Neural progenitor cell (in vitro differentiated cells): ENCODE data around the gene VPS41. TPM values are rescaled to one million over a fixed set of nuclear protein-coding genes. Genes with fewer than 3 reads are reported as not detected.

Experiments used
- DNase-seq: peaks from one replicate; pipeline ENCODE4 v3.0.0-alpha.2; 2016; ENCODE audit warnings: low spot score
- H2AFZ ChIP-seq: fragments of 200-600 bp; sonication (generic); replicated peaks from 2 replicates; pipeline ENCODE4 v1.6.1; 2016; ENCODE audit warnings: antibody characterized with exemption
- H3F3A ChIP-seq: fragments of 200-600 bp; sonication (generic); 2 replicates; pipeline ENCODE4 v1.6.1; 2016; ENCODE audit warnings: antibody characterized with exemption, low read depth
- H3K27ac ChIP-seq: fragments of 200-600 bp; sonication (generic); 2 replicates; pipeline ENCODE4 v1.5.1; 2016; ENCODE audit warnings: mild to moderate bottlenecking
- H3K27me3 ChIP-seq: fragments of 200-600 bp; sonication (generic); 2 replicates; pipeline ENCODE4 v1.6.1; 2016; ENCODE audit warnings: mild to moderate bottlenecking, moderate library complexity
- H3K36me3 ChIP-seq: fragments of 200-600 bp; sonication (generic); 2 replicates; pipeline ENCODE4 v1.5.1; 2016
- H3K4me1 ChIP-seq: fragments of 200-600 bp; sonication (generic); 2 replicates; pipeline ENCODE4 v1.6.1; 2016; ENCODE audit warnings: mixed run types
- H3K4me2 ChIP-seq: fragments of 200-600 bp; sonication (generic); 2 replicates; pipeline ENCODE4 v1.6.1; 2016
- H3K4me3 ChIP-seq: fragments of 200-600 bp; sonication (generic); 2 replicates; pipeline ENCODE4 v1.5.1; 2016
- H3K79me2 ChIP-seq: fragments of 200-600 bp; sonication (generic); 2 replicates; pipeline ENCODE4 v1.6.1; 2016; ENCODE audit warnings: low read depth
- H3K9ac ChIP-seq: fragments of 200-600 bp; sonication (generic); 2 replicates; pipeline ENCODE4 v1.6.1; 2016
- H3K9me3 ChIP-seq: fragments of 200-600 bp; sonication (generic); 2 replicates; pipeline ENCODE4 v1.5.1; 2016; ENCODE audit warnings: low read depth
- H4K20me1 ChIP-seq: fragments of 200-600 bp; sonication (generic); 2 replicates; pipeline ENCODE4 v1.6.1; 2016; ENCODE audit warnings: low read depth
- H3K27ac Mint-ChIP-seq: 3 replicates; pipeline ENCODE4 v1.8.0; 2021; ENCODE audit warnings: mixed read lengths
- H3K27me3 Mint-ChIP-seq: 2 replicates; pipeline ENCODE4 v1.8.0; 2022; ENCODE audit warnings: low read depth, mild to moderate bottlenecking, inconsistent platforms, moderate library complexity, mixed read lengths; ENCODE audit not compliant: insufficient read depth
- H3K36me3 Mint-ChIP-seq: 3 replicates; pipeline ENCODE4 v1.8.0; 2021; ENCODE audit warnings: mixed read lengths
- H3K4me1 Mint-ChIP-seq: 3 replicates; pipeline ENCODE4 v1.8.0; 2021; ENCODE audit warnings: mixed read lengths
- H3K4me3 Mint-ChIP-seq: 3 replicates; pipeline ENCODE4 v1.8.0; 2021; ENCODE audit warnings: mild to moderate bottlenecking, moderate library complexity, mixed read lengths
- H3K9me3 Mint-ChIP-seq: 3 replicates; pipeline ENCODE4 v1.8.0; 2020; ENCODE audit warnings: mixed read lengths
- EZH2 ChIP-seq: fragments of 200-600 bp; sonication (generic); IDR thresholded peaks from 2 replicates; pipeline ENCODE4 v1.6.1; 2017; ENCODE audit warnings: antibody characterized with exemption, mild to moderate bottlenecking, moderate library complexity
- EZH2phosphoT487 ChIP-seq: fragments of 200-600 bp; sonication (generic); IDR thresholded peaks from 2 replicates; pipeline ENCODE4 v1.6.1; 2017; ENCODE audit warnings: antibody characterized with exemption
- total RNA-seq: library from RNA; depleted of rRNA; stranded (reverse); fragments of >200 nt; gene quantifications from 2 replicates; pipeline ENCODE4 v1.2.3, GENCODE V29; 2015; ENCODE audit warnings: low replicate concordance
- TF ChIP-seq, protein P1 (sequence below): fragments of 200-600 bp; sonication (generic); IDR thresholded peaks from 2 replicates; pipeline ENCODE4 v1.5.1; 2017; ENCODE audit warnings: antibody characterized with exemption, mild to moderate bottlenecking

Gene VPS41
- total RNA-seq, 1 donor from 2014 or later, result 92.3 TPM

DNA sequence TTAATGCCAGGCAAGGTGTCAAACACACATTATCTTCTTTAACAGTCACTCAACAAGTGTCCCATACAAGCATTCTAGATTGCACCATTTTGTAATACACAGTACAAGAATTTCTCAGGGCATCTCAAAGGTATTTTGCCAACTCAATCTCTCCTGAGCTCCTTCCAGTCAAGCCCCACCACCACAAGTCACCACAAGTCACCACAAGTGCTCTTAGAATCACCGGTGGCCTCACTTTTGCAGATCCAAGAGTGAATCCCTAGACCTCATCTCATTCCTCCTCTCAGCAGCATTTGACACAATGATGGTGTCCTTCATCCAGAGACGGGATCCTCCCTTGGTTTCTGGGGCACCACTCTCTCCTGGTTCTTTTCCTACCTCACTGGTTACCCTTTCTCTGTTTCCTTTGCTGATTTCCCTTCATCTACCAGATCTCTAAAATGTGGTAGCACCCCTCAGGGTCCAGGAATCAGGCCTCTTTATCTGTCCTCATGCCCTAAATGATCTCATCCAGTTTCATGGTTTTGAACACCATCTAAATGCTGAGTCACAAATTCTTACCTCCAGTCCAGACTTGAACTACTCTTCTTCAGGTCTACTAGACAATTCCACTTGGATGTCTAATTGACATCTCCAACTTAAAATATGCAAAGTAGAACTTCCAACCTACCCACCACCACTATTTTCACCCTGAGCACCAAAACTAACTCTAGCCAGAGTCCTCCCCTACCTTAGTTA is 26.9 kb downstream of the VPS41 start:
- Histone ChIP-seq H3K4me2 (no peak overlapping the region), H3K27me3 (no peaks in the 10 kb centered on the region), H3K9ac (no peak overlapping the region), H4K20me1 (peaks cover 3% of the 10 kb centered on the region), H3K9me3 (no peaks in the 10 kb centered on the region), H3K27ac (no peak overlapping the region), H3K36me3 (no peaks in the 10 kb centered on the region), H3F3A (no peaks in the 10 kb centered on the region), H2AFZ (no peak overlapping the region), H3K4me1 (no peaks in the 10 kb centered on the region), H3K79me2 (peaks cover 30% of the 10 kb centered on the region), H3K4me3 (no peak overlapping the region)
- Mint-ChIP-seq H3K4me1 (peaks cover 3% of the 10 kb centered on the region), H3K27ac (no peak overlapping the region), H3K27me3 (no peaks in the 10 kb centered on the region), H3K36me3 (peaks cover 27% of the 10 kb centered on the region), H3K4me3 (no peak overlapping the region), H3K9me3 (peaks cover 4% of the 10 kb centered on the region)
- TF ChIP-seq EZH2 (no peak), EZH2phosphoT487 (no peak)
- TF ChIP-seq, protein P1, sequence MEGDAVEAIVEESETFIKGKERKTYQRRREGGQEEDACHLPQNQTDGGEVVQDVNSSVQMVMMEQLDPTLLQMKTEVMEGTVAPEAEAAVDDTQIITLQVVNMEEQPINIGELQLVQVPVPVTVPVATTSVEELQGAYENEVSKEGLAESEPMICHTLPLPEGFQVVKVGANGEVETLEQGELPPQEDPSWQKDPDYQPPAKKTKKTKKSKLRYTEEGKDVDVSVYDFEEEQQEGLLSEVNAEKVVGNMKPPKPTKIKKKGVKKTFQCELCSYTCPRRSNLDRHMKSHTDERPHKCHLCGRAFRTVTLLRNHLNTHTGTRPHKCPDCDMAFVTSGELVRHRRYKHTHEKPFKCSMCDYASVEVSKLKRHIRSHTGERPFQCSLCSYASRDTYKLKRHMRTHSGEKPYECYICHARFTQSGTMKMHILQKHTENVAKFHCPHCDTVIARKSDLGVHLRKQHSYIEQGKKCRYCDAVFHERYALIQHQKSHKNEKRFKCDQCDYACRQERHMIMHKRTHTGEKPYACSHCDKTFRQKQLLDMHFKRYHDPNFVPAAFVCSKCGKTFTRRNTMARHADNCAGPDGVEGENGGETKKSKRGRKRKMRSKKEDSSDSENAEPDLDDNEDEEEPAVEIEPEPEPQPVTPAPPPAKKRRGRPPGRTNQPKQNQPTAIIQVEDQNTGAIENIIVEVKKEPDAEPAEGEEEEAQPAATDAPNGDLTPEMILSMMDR, result no peak
- DNase-seq, result no peak

DNA sequence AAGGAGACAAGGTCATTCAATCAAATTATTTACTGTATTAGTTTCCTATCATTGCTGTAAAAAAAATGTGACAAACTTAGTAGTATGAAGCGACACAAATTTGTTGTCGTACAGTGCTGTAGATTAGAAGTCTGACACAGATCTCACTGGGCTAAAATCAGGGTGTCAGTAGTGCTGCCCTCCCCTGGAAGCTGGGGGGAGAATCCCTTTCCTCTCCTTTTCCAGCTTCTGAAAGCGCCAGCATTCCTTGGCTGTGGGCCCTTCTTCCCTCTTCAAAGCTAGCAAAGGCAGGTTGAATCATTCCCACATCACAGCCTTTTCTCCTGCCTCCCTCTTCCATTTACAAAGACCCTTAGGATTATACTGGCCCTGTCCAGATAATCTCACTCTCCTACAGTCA is 28.0 kb downstream of the VPS41 start:
- no peak overlapping the region for H3K4me3 Mint-ChIP-seq
- no peaks in the 10 kb centered on the region for H3K27me3 Mint-ChIP-seq
- no peak for DNase-seq
- no peaks in the 10 kb centered on the region for H3K36me3 ChIP-seq
- H3K9me3 ChIP-seq, result no peaks in the 10 kb centered on the region
- no peaks in the 10 kb centered on the region for H3F3A ChIP-seq
- H2AFZ ChIP-seq, result no peak overlapping the region
- H3K9ac ChIP-seq, result no peak overlapping the region
- peaks cover 23% of the 10 kb centered on the region for H3K36me3 Mint-ChIP-seq
- peaks cover 3% of the 10 kb centered on the region for H3K9me3 Mint-ChIP-seq
- H4K20me1 ChIP-seq, result peaks cover 3% of the 10 kb centered on the region
- H3K4me1 ChIP-seq, result no peaks in the 10 kb centered on the region
- H3K4me1 Mint-ChIP-seq, result peaks cover 3% of the 10 kb centered on the region
- H3K79me2 ChIP-seq, result peaks cover 36% of the 10 kb centered on the region
- no peak overlapping the region for H3K4me2 ChIP-seq
- H3K27me3 ChIP-seq, result no peaks in the 10 kb centered on the region
- H3K27ac Mint-ChIP-seq, result no peak overlapping the region
- no peak overlapping the region for H3K27ac ChIP-seq
- TF ChIP-seq EZH2 (no peak), EZH2phosphoT487 (no peak)
- TF ChIP-seq, protein P1, result peak; percentile 23
- H3K4me3 ChIP-seq, result no peak overlapping the region

DNA sequence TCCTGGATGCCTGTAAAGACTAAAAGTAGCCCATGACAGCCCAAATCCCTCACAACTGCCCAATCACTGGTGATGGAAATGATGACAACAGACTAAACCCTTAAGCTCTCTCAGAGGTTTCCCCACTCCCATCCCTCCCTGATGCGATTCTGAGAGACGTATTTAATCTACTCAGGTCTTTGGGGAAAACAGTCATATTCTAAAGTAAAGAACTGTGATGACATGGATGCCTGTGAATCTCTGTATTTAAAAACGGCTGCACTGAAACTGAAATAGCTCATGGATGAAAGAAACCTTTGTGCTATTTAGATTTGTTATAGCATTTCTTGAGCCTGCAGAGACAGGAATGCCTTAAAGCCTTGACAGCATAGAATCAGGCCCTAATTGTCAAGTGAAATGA is 28.5 kb downstream of the VPS41 start:
- Histone ChIP-seq H3K4me3 (no peak overlapping the region), H4K20me1 (peaks cover 3% of the 10 kb centered on the region), H3K4me2 (no peak overlapping the region), H2AFZ (no peak overlapping the region), H3K27ac (no peak overlapping the region), H3K36me3 (no peaks in the 10 kb centered on the region), H3K27me3 (no peaks in the 10 kb centered on the region), H3K4me1 (no peaks in the 10 kb centered on the region), H3K79me2 (peaks cover 38% of the 10 kb centered on the region), H3K9ac (no peak overlapping the region), H3K9me3 (no peaks in the 10 kb centered on the region), H3F3A (no peaks in the 10 kb centered on the region)
- TF ChIP-seq EZH2, result no peak
- TF ChIP-seq EZH2phosphoT487, result no peak
- TF ChIP-seq, protein P1, result no peak
- Mint-ChIP-seq H3K9me3 (no peaks in the 10 kb centered on the region), H3K4me3 (no peak overlapping the region), H3K27ac (no peak overlapping the region), H3K36me3 (peaks cover 19% of the 10 kb centered on the region), H3K27me3 (no peaks in the 10 kb centered on the region), H3K4me1 (peaks cover 3% of the 10 kb centered on the region)
- no peak for DNase-seq
